A549 (cell line): ENCODE measurements around the gene CNGA2. TPM values are rescaled to one million over a fixed set of nuclear protein-coding genes. Genes with fewer than 3 reads are reported as not detected.

Source experiments
- ATAC-seq, 2 experiments: fragments of 200-7000 bp in 1 of 2; fragments of >200 bp in 1 of 2; cut with Nextera tagmentation in 1 of 2; cut with Tn5 transposase in 1 of 2; 3 replicates each; pipeline versions ENCODE4 v1.8.0 to v1.9.1; 2018 to 2020; ENCODE audit warnings: mild to moderate bottlenecking in 1 of 2, moderate library complexity in 1 of 2
- CTCF ChIA-PET: fragments of 300-600 bp; sonication (Branson Sonifier 250); formaldehyde crosslinking; extraction: SDS; loops from one replicate; lab custom pipeline; 2021; ENCODE audit warnings: antibody characterized with exemption, inconsistent platforms; lab: Yijun Ruan, JAX
- POLR2A ChIA-PET: fragments of 350-600 bp; formaldehyde crosslinking; extraction: SDS; loops from one replicate; lab custom pipeline; 2021; ENCODE audit warnings: antibody characterized with exemption, inconsistent platforms; lab: Yijun Ruan, JAX
- DNase-seq, 2 experiments: peaks; one replicate each; pipeline versions ENCODE4 v3.0.0 to v3.0.0-alpha.2; 2011 to 2016; ENCODE audit warnings: low read depth in 1 of 2, low spot score in 1 of 2
- FAIRE-seq: peaks from 2 replicates; lab custom pipeline; 2011; peaks lifted over from hg19 to GRCh38; lab: Jason Lieb, UNC
- H3K27ac ChIP-seq, 2 experiments: fragments of >200 bp; sonication (Bioruptor Twin); formaldehyde crosslinking; 3 replicates each; pipeline ENCODE4 v1.5.1; 2016 to 2017
- H3K4me1 ChIP-seq: fragments of >200 bp; sonication (Bioruptor Twin); formaldehyde crosslinking; 3 replicates; pipeline ENCODE4 v1.6.1; 2016
- H3K4me2 ChIP-seq: fragments of >200 bp; sonication (Bioruptor Twin); formaldehyde crosslinking; 3 replicates; pipeline ENCODE4 v1.6.1; 2016
- H3K4me3 ChIP-seq: fragments of >200 bp; sonication (Bioruptor Twin); formaldehyde crosslinking; 3 replicates; pipeline ENCODE4 v1.5.1; 2016
- H3K9me3 ChIP-seq: fragments of >200 bp; sonication (Bioruptor Twin); formaldehyde crosslinking; 3 replicates; pipeline ENCODE4 v1.6.1; 2016
- CHD2 ChIP-seq: fragments of 150-350 bp; IDR thresholded peaks from 2 replicates; pipeline ENCODE4 v1.6.1; 2014; ENCODE audit warnings: low read length; ENCODE audit not compliant: partially characterized antibody
- EHMT2 ChIP-seq: fragments of 200-600 bp; sonication (generic); IDR thresholded peaks from 2 replicates; pipeline ENCODE4 v1.6.1; 2016; ENCODE audit warnings: antibody characterized with exemption, low read depth, mild to moderate bottlenecking, moderate library complexity
- FOSB ChIP-seq: fragments of 250-450 bp; sonication (Bioruptor Pico); IDR thresholded peaks from 2 replicates; pipeline ENCODE4 v1.5.0; 2020; ENCODE audit warnings: mild to moderate bottlenecking, moderate library complexity
- HOXA7 ChIP-seq: fragments of 250-450 bp; sonication (Bioruptor Pico); IDR thresholded peaks from 2 replicates; pipeline ENCODE4 v1.5.0; 2020; ENCODE audit warnings: mild to moderate bottlenecking, moderate library complexity
- HOXB13 ChIP-seq: fragments of 250-450 bp; sonication (Bioruptor Pico); IDR thresholded peaks from 2 replicates; pipeline ENCODE4 v1.5.0; 2020; ENCODE audit warnings: low read depth, mild to moderate bottlenecking, moderate library complexity
- HOXB5 ChIP-seq: fragments of 250-450 bp; sonication (Bioruptor Pico); IDR thresholded peaks from 2 replicates; pipeline ENCODE4 v1.5.0; 2020; ENCODE audit warnings: mild to moderate bottlenecking, moderate library complexity
- JUN ChIP-seq, 2 experiments: fragments of >200 bp; sonication (Bioruptor Twin); formaldehyde crosslinking; IDR thresholded peaks; 2 replicates in 1 of 2; 3 replicates in 1 of 2; pipeline ENCODE4 v1.6.1; 2016 to 2017
- MAFK ChIP-seq: fragments of 450-650 bp; IDR thresholded peaks from 2 replicates; pipeline ENCODE4 v1.6.1; 2014; ENCODE audit not compliant: partially characterized antibody
- MAX ChIP-seq: IDR thresholded peaks from 2 replicates; pipeline ENCODE4 v1.6.1; 2012
- MAZ ChIP-seq: fragments of 150-350 bp; IDR thresholded peaks from 2 replicates; pipeline ENCODE4 v1.6.1; 2014; ENCODE audit warnings: antibody characterized with exemption, low read depth, low read length, borderline replicate concordance
- NPAS2 ChIP-seq: fragments of 250-450 bp; sonication (Bioruptor Pico); IDR thresholded peaks from 2 replicates; pipeline ENCODE4 v1.8.0; 2022; ENCODE audit warnings: mild to moderate bottlenecking, moderate library complexity, borderline replicate concordance
- NR3C1 ChIP-seq: fragments of >200 bp; sonication (Bioruptor Twin); formaldehyde crosslinking; IDR thresholded peaks from 3 replicates; pipeline ENCODE4 v1.6.1; 2017
- PBX3 ChIP-seq: IDR thresholded peaks from 2 replicates; pipeline ENCODE4 v1.6.1; 2012
- POLR2A ChIP-seq: IDR thresholded peaks from 2 replicates; pipeline ENCODE4 v1.6.1; 2012; ENCODE audit warnings: mild to moderate bottlenecking, low read length
- RARB ChIP-seq: fragments of 250-450 bp; sonication (Bioruptor Pico); IDR thresholded peaks from 2 replicates; pipeline ENCODE4 v1.8.0; 2021; ENCODE audit warnings: mild to moderate bottlenecking, moderate library complexity
- SREBF2 ChIP-seq: fragments of 450-650 bp; IDR thresholded peaks from 2 replicates; pipeline ENCODE4 v1.6.1; 2014; ENCODE audit warnings: mild to moderate bottlenecking, moderate library complexity
- TP53 ChIP-seq: fragments of 250-450 bp; sonication (Bioruptor Pico); IDR thresholded peaks from 2 replicates; pipeline ENCODE4 v1.5.0; 2021; ENCODE audit warnings: mild to moderate bottlenecking, moderate library complexity
- USF2 ChIP-seq: fragments of 450-650 bp; IDR thresholded peaks from 2 replicates; pipeline ENCODE4 v1.6.1; 2014; ENCODE audit warnings: antibody characterized with exemption
- ZC3H11A ChIP-seq: fragments of 450-650 bp; IDR thresholded peaks from 2 replicates; pipeline ENCODE4 v1.6.1; 2014; ENCODE audit warnings: antibody characterized with exemption, mild to moderate bottlenecking
- ZFP36 ChIP-seq: fragments of 450-650 bp; IDR thresholded peaks from 2 replicates; pipeline ENCODE4 v1.6.1; 2014; ENCODE audit warnings: borderline replicate concordance; ENCODE audit not compliant: partially characterized antibody
- WGBS: methylation state at CpG from one replicate; pipeline ENCODE4 v1.1.6; 2017; ENCODE audit errors: missing lambda C conversion rate; 5-methylcytosine and 5-hydroxymethylcytosine counted together
- polyA plus RNA-seq, 4 experiments: library from polyadenylated mRNA; depleted of rRNA in 3 of 4; stranded (reverse); fragments of >200 nt; fragmentation: RNase III in 1 of 4; extraction: RNeasy Plus Mini Kit Qiagen cat#74134 plus additional on column Dnase treatment in 1 of 4; gene quantifications; 2 replicates in 3 of 4; 3 replicates in 1 of 4; pipeline ENCODE4 v1.2.3, GENCODE V29; 2011 to 2017

The CNGA2 gene
- polyA plus RNA-seq, 2 of the 4 experiments (the other 2 are of a cell fraction) = not detected

GRCh38 chrX:151742311-151742710 lies 7.8 kb downstream of the CNGA2 start:
- H3K4me2 ChIP-seq = no peak overlapping the region
- TF ChIP-seq ZFP36 (no peak), NPAS2 (CRISPR knock-in tag) (no peak)
- H3K4me3 ChIP-seq = no peak overlapping the region
- ChIA-PET POLR2A (no interaction called here), CTCF (interaction anchor here (3.0 kb wide), 1 partner anchor 11 kb away, joined by 8 read pairs; no protein-coding TSS in a partner anchor)
- FAIRE-seq (no peak), DNase-seq (no peak), ATAC-seq (no peak)
- WGBS = 60% methylated on average over 5 of the region's 5 CpGs
- no peaks in the 10 kb centered on the region for H3K4me1 ChIP-seq
- no peak overlapping the region for H3K27ac ChIP-seq
- no peaks in the 10 kb centered on the region for H3K9me3 ChIP-seq

GRCh38 chrX:151743651-151744470 lies 9.3 kb downstream of the CNGA2 start:
- H3K4me2 ChIP-seq = no peak overlapping the region
- TF ChIP-seq MAX = no peak
- TF ChIP-seq TP53 = no peak
- TF ChIP-seq PBX3 = no peak
- no peak for TF ChIP-seq HOXA7 (CRISPR knock-in tag)
- no peak for TF ChIP-seq USF2
- TF ChIP-seq EHMT2 = no peak
- TF ChIP-seq CHD2 = no peak
- TF ChIP-seq HOXB5 (CRISPR knock-in tag) = no peak
- TF ChIP-seq FOSB (CRISPR knock-in tag) = no peak
- TF ChIP-seq JUN (IDR thresholded peaks at IDR 0.05) = no peak
- no peak for TF ChIP-seq MAFK
- TF ChIP-seq ZC3H11A = no peak
- TF ChIP-seq MAZ = no peak
- no peak for TF ChIP-seq SREBF2
- TF ChIP-seq NR3C1 = no peak
- no peak for TF ChIP-seq POLR2A
- no peak for TF ChIP-seq RARB (CRISPR knock-in tag)
- TF ChIP-seq, all 56 proteins: peak for 0
- Histone ChIP-seq H3K4me1 (no peaks in the 10 kb centered on the region), H3K9me3 (no peaks in the 10 kb centered on the region), H3K27ac (no peak overlapping the region), H3K4me3 (no peak overlapping the region)
- ATAC-seq (no peak), FAIRE-seq (no peak), DNase-seq (no peak)
- WGBS = 60% methylated on average over 19 of the region's 21 CpGs
- ChIA-PET POLR2A (no interaction called here), CTCF (interaction anchor here (1.4 to 3.0 kb wide), 4 partner anchors 10 to 1078 kb away, joined by 4 to 8 read pairs (median 8); no protein-coding TSS in a partner anchor)

- ChIA-PET CTCF (interaction anchor here (0.8 to 3.0 kb wide), 2 partner anchors 8 to 888 kb away, joined by 3 to 8 read pairs; no protein-coding TSS in a partner anchor), POLR2A (no interaction called here)
- no peak for ATAC-seq
- Histone ChIP-seq H3K4me1 (no peaks in the 10 kb centered on the region), H3K27ac (no peak overlapping the region), H3K4me2 (no peak overlapping the region), H3K9me3 (no peaks in the 10 kb centered on the region), H3K4me3 (no peak overlapping the region)
- WGBS = 41% methylated on average over 6 of the region's 6 CpGs
- DNase-seq = no peak
- TF ChIP-seq HOXB13 (CRISPR knock-in tag) = no peak
- no peak for FAIRE-seq
Measured at GRCh38 chrX:151745651-151746050, 11.1 kb downstream of the CNGA2 start.
